LoVo (cell line): ENCODE data around the gene PNPLA7.
"Not testable (repeated sequence)": the region's sequence is repeated elsewhere in the genome, so short reads cannot be mapped to it uniquely, and the experiment has no call there.

ENCODE experiments used
- DNase-seq: peaks from one replicate; pipeline ENCODE4 v3.0.0-alpha.2; 2016; ENCODE audit warnings: low spot score

PNPLA7 gene

DNA sequence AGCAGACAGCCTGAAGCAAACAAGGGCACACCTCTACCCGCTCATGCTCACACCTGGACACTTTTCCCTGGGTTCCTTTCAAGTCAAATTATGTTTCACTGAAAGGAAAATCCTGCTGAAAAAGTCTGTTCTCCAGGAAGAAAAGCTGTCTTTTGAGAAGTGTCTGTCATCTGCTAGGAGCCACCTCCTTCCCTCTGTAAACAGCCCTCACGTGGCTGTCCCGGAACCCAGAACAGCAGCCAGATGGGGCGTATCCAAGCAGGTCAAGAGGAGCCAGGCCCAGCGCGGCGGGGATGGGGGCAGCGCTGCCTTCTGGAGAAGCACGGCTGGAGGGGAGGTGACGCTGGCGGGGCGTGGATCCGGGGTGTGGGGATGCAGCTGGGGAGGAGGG lies at the start of gene PNPLA7:
Gene PNPLA7, minus strand, starts transcription at position 172 of the 391 bp plus-strand sequence. CDS start 205 bp downstream, outside the sequence.
- peak; percentile 80 for DNase-seq

DNA sequence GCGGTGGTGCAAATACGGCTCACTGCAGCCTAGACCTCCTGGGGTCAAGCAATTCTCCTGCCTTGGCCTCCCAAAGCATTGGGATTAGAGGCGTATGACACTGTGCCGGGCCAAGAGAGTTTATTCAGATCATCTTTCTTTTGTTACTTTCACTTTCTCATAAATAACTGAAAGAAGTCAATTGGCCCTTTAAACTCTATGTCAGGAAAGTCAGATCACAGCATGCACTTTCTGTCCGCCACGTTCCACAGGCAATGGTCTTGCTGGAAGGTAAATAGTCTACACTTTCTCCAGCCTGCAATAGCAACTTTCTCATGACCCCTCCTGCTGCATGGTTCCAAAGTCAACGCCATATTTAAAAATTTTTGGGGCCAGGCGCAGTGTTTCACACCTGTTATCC lies 48.7 kb upstream of the PNPLA7 start:
- DNase-seq = no peak

DNA sequence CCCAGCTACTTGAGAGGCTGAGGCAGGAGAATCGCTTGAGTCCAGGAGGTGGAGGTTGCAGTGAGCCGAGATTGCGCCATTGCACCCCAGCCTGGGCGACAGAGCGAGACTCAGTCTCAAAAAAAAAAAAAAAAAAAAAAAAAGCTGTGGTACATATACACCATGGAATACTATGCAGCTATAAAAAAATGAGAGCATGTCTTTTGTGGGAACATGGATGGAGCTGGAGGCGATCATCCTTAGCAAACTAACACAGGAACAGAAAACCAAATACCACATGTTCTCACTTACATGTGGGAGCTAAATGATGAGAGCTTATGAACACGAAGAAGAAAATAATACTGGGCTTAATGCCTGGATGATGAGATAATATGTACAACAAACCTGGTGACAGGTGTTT lies 46.4 kb upstream of the PNPLA7 start:
- DNase-seq = not testable (repeated sequence)

DNA sequence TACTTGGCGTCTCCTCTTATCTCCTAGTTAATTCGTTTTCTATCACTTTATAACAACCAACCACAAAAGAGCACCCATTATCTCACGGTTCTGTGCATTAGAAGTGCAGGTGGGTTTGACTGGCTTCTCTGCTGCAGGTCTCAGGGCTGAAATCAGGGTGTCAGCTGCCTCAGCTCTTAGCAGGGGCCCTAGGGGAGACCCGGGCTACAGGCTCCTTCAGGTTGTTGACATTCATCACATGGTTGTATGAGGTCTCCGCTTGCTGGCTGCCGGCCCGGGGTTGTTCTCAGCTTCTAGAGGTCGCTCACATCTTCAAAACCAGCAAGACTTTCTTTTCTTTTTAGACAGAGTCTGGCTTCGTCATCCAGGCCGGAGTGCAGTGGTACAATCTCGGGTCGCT lies 43.0 kb upstream of the PNPLA7 start:
- DNase-seq = no peak

DNA sequence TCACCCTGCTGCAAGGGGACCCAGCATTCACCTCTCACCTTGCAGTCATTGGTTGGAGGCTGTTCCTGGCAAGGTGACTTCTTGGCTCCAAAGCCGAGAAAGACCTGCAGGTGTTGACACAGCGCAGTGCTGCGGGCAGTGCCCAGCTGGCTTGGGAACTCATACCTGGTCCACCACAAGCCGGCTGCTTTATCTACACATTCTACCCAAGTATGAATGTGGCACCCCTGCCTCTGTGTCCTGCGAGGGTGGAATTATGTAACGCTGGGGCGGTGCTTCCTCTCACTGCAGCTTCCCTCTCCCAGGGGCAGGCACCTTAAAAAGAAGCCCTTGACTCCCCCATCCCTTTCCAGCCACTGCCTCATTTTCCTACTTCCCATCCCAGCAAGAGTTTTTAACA lies 42.6 kb upstream of the PNPLA7 start:
- no peak for DNase-seq

DNA sequence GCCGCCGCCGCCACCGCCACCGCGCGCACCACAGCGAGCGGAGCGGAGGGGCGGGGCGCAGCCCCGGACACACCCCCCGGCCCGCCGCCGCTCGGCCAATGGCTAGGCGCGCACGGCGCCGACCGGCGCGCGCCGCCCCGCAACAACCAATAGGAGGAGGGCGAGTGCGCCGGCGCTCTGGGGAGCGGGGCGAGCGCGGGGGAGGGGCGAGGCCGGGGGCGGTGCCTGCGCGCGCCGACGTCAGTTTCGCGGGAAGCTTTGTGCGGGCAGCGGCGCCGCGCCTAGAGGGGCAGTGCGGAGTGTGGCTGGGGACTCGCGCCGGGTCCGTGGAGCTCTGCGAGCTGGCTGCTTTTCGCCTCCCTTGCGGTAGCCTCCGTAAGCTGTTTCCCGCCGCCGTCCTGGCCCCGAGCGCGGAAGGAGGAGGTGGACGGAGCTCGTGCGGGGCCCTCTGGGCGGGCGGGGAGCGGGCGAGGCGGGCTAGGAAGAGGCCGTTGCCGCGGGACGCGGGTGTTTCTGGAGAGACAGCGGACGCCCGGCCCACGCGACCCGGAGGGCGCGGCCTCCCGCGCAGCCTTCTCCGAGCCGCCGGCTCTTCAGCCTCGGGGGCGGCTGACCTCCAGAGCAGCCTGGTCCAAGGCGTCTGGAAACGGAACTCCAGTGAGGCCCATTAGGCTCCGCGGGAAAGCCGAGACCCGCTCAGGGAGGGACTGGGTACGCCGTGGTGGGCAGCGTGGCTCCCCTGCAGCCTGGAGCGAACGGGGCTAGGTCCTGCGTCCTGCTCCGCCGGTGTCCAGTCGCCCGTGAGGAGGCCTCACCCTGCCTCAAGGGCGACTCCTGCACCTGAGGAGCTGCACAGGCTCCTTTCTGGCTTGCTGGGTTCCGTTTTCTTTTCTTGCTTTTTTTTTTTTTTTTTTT lies 40.5 kb upstream of the PNPLA7 start, which contains the start of gene ZMYND19:
Gene ZMYND19, minus strand, starts transcription at position 44 of the 915 bp plus-strand sequence. CDS start 249 bp downstream, outside the sequence.
- DNase-seq = peak; percentile 93

DNA sequence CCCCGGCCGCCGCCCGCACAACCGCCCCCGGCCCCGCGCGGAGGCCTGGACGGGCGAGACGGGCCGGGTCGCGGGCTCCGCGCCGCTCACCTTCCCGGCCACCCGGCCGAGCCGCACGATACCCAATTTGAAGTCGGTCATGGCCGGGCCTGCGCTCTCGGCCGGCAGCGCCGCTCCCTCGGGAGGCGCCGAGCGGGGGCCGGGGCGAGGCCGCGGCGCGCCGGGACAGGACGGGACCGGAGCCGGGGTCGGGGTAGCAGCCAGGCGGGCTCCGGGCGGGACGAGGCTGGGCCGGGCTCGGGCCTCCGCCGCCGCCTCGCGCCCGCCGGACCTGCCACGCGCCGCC lies 39.9 kb upstream of the PNPLA7 start:
- no peak for DNase-seq

DNA sequence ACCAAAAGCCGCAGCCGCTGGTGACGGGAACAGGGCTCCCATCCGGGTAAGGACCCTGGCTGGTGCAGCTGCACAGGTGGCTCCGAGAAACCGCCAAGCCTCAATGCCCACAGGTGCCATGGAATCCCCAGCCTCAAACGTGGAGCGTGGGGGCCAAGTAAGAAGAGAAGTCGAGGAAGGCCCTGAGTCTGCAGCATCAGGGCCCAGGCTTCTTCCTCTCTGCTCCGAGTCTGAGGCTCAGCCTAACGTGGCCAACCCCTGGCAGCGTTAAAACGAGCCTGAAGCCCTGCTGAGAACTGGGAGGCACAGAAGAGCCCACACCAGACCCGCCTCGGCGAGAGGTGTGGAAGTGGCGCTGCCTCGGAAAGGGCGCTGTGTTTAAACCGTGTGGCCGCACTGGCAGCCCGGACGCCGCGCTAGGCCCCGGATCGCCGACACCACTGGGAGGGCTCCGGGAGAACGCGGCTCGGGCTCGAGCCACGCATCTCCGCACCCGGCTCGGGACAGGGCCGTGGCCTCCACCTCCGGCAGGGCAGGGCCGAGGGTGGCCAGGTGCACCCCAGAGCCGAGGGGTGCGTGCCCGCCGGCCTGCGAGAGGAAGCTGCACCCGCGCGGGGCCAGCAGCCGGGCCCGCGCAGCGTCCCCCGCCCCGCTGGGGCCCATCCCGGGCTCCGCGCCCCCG lies 39.4 kb upstream of the PNPLA7 start:
- DNase-seq = no peak

DNA sequence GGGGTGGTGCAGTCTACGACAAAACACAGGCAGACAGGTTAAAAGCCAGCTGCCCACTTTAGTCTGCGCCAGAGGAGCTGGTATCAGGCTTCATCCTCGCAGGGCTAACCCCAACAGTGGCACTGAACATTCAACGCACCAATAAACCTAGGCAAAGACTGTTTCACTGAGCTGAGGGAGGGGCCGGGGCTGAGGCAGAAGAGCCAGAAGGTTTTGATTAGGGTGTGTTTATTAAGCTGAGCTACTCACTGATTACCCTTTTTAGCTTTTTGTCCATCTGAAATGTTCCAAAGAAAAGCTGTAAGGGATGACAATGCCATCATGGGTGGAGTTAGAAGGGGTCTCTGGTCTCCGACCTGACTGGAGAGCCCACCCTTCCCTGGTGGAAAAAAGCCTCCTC lies 38.7 kb upstream of the PNPLA7 start:
- DNase-seq = no peak

DNA sequence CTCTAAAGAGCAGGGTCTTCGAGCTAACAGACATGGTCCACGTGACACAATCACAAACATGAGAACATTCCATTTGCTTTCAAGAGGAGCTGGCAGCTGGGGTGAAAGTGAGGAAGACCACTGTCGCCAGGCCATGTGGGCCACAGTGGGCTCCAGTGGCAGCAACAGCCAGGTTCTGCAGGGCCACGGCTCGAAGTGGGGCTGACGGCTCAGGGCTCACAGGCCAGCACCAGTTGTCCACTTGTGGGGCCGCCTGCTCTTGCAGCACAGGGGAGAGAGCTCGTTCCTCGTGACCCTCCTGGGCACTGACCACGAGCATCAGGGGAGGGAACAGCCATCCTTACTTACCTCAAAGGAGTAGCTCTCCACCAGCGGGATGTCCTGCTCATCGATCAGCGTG lies 38.1 kb upstream of the PNPLA7 start:
- DNase-seq = no peak

DNA sequence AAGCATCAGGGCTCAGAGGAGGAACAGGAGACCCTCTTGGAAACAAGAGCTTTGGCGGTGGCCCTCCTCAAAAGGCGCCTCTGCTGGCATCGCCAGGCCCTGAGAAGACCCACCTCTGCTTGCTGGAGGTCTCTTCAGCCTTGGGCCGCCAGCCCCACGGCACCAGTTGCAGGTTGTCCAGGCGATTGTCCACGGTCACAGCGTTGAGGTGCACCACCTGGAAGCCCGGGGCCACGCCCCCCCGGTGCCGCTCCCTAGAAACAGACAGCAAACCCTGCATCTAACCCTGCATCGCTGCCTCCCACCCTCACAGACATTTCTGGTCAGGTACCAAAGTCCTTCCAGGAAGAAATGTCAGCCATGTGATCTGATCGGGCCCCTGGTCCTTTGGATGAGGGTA lies 36.7 kb upstream of the PNPLA7 start:
- no peak for DNase-seq

DNA sequence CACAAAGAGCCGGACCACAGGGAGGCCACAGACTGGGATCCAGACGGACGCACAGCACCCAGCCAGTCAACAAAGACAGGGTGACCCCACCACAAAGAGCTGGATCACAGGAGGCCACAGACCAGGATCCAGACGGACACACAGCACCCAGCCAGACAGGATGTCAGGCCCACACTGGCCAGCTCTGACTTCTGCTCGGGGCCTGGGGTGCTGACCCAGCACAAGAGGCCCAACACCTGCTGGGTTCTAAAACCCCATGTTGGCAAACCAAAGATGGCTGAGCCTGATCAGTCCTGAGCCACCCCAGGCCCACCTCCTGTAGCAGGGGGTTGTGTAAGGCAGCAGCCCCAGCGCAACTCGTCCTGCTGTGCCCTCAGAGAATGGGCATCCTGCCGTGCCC lies 33.8 kb upstream of the PNPLA7 start:
- DNase-seq = no peak

DNA sequence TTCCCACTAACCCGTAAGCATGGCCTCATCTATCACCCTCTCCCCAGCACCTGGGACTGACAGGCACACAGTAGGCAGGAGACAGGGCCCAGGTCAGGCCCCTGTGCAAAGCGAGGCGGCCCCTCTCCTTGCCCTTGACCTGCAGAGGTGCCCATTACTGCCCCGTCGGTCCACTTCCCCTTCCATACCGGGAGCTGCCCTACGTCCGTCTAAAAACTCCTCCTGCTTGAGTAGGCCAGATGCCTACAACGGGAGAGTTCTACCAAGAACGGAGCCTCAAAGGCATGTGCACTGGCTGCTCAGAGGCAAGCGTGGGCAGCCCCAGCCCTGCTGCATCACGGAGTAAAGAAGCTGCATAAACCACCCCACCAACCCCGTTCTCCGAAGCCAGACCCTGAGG lies 33.1 kb upstream of the PNPLA7 start:
- no peak for DNase-seq

DNA sequence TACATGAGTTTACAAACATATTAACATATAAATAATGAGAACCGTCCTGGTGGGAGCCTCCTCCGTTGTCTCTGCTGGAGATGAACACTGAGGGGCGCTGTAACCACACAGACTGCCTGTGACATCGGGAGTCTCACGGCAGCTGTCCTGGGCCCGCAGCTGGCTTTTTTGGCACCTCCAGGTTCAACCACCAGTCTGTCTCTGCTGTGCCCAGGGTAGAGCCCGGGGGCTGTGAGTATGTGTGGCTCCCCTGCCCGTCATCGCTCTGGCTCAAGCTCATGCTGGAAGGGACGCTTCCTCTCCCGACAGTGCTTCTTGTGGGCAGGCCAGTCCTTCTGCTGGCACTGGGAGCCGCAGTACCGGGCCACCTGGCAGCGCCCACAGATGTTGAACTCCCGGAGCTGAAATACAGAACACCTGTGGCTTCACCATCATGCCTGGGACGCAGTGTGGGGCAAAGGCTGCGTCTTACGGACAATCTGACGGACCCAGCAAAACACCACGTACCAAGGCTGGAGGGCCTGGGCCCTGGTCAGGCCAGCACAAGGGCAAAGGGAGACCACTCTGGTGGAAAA lies 32.2 kb upstream of the PNPLA7 start:
- no peak for DNase-seq

DNA sequence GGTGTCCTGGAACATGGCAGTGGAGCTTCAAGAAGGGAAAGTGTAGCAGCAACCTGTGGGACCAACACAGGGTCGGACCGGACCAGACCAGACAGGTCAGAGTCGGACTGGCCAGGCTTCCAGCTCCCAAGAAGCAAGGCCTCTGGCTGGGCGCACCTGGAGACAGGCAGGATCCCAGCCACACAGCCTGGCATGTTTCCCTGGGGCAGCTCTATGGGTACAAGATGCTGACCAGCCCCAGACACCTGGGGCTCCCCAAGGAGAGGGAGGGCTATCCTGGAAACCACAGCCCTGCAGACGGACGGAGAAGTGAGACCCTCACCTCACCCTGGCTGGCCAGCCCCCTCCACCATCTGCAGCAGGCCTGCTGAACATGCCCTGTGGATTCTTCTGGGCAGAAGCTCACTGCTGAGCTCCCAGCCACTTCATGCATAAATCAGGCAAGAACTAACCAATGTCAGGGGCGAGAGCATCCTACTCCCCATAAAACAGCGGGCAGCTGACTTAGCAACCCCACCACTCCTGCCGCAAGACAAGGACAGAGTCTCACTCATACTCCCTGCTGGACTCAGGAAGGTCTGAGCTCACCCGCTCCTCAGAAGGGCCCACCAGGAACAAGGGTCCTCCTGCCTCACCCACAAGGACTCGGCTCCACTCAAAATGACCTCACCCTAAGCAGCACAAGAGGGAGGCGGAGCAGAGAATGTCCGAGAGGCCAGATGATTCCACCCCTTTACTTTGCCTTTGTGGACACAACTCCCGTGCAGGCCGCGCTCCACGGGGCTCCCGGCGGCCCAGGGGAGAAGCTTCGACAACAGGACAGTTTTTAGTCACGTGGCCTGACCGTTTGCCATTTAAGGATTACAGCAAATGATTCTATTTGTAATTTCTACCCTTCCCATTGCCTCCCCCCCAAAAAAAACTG lies 31.4 kb upstream of the PNPLA7 start:
- no peak for DNase-seq

DNA sequence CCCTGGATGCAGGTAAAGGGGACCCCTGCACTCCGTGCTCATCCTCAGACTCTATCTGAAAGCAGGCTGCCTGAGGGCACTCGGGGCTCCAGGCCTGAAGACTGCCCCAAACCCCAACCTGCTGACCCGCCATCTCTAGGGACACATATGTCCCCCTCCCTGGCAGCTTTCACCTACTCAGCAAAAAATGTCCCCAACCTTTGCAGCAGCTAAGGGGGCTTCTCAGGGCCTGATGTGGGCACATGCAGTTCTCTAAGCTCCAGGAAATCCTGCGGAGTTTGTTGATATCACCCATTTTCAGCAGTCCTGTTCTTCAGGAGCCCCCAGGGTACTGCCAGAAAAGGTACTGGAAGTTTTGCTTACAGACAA lies 30.7 kb upstream of the PNPLA7 start:
- no peak for DNase-seq

DNA sequence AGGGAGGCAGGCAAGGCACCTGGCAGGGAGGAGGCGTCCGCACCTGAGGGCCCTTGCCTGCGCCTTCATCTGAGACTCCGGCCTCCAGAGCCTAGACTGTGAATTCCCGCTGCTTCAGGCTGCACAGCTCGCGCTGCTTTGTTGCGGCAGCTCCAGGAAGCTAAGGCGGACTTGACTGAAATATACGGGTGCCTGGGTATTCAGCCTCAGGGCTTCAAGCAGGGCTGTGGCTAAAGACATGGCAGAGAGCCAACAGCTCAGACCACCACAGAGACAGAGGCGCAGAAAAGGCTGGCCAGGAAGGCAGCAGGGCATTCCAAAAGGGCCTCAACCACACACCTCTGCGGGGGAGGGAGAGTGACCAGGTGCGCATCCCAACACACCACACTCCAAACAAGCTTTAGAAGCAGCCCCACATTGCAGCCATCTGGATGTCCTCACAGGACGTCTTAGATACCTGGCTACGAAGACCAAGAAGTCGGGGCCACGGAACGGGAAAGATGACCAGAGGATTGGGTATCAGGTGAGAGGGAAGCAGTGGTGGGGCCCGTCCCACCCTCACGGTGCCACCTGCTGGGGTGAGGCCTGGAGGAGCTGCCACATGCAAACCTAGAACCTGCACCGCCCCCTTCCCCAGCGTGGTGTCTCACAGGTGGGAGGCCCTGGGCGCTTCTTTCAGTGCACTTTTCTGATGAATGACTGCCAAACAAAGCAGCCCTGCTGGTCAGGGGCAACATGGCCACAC lies 30.2 kb upstream of the PNPLA7 start:
- DNase-seq = no peak

DNA sequence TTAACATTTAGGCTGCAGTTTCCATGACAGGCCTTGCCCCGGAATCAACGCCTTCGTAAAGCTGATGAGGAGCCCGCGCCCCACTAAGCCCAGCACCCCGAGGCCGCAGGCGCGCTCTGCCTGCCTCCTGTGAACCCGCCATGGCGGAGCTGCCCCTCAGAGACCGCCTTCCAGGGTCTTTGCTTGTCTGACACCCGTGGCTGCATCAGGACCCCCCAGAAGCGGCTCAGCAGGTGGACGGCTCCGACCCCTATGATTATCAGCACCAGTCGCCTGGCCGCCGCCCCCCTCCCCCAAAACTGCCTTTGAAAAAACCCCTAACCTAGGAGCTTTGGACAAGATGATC lies 29.0 kb upstream of the PNPLA7 start:
- no peak for DNase-seq

DNA sequence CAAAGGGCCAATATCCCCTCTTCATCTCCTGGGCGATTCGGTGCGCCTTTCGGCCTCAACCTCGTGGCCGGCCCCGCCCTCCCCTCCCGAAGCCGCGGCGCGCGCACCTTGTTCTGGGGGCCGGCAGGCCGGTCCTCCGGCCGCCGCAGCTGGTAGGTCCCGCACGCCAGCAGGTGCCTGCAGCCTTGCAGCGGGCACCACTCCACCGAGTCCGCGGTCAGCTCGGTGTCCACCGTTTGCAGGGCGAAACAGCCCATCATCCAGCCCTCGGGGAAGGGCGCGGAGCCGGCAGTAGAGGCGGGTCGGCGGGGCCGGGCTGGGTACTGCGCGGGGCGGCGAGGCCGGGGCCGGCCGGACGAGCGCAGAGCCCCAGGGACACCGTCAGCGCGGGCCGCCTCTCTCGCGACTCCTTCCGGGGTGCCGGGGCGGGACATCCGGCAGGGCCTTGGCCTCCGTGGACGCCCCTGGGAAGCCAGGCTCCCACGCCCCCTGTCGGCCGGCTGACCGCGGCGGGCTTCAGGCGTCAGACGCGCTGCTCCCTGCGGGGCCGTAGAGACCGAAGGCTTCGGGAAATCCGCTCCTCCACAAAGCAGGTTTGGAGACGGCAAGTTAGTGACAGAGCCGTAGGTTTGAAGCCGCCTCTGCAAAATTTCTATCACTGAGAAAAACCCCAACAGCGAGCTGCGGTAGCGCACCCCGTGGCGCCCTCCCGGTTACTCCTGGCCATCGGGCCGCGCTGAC lies 28.5 kb upstream of the PNPLA7 start, which contains the start of gene DPH7:
Gene DPH7, minus strand, starts transcription at position 408 of the 741 bp plus-strand sequence. Its CDS starts 148 bp downstream, at position 260.
- DNase-seq = peak; percentile 96

DNA sequence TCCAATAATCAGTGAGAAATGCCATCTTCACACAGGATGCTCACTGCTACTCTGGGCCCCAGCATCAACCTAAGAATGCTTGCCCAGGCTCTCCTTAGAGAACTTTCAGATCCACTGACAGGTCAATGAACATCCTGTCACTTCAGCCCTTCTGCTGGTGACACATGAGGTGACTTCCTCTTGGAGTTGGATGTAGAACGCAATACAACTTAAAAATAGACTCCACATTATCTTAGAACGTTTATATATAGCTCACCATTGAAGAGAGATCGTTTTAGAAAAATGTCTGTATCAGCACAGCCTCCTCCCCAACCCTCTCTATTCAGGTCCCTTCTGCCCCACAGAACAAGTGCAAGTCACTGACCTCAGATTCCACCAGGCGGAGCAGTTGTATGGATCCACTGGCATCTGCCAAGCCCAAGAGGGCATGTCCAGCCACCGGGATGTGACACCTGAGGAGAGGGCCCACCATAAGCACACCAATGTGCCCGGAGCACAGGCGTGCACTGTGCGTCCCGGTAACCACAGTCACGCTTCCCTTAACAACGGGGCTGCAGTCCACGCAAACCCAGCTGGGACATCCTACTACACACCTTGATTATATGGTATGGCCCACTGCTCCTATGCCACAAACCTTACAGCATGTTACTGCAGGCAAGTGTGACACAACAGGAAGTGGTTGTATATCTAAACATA lies 25.7 kb upstream of the PNPLA7 start:
- DNase-seq = no peak
